GM12878 (cell line): ENCODE data around the gene ERCC1. TPM values are rescaled to one million over a fixed set of nuclear protein-coding genes. Genes with fewer than 3 reads are reported as not detected.

Experiments
- BHLHE40 ChIP-seq, 2 experiments: fragments of 450-650 bp in 1 of 2; IDR thresholded peaks; 2 replicates each; pipeline ENCODE4 v1.6.1; 2011 to 2017; ENCODE audit warnings: low read depth in 2 of 2, borderline replicate concordance in 1 of 2, improper control_type of control experiment in 1 of 2, low read length in 1 of 2, mild to moderate bottlenecking in 1 of 2
- CBX5 ChIP-seq: sonication (generic); IDR thresholded peaks from 2 replicates; pipeline ENCODE4 v1.6.1; 2016; ENCODE audit warnings: low read depth, moderate library complexity, mild to moderate bottlenecking, inconsistent platforms
- CREM ChIP-seq: IDR thresholded peaks from 2 replicates; pipeline ENCODE4 v1.6.1; 2014; ENCODE audit warnings: antibody characterized with exemption, low read depth
- FOXK2 ChIP-seq: fragments of 450-650 bp; IDR thresholded peaks from 2 replicates; pipeline ENCODE4 v1.6.1; 2017; ENCODE audit warnings: mild to moderate bottlenecking, moderate library complexity
- HCFC1 ChIP-seq: fragments of 150-350 bp; IDR thresholded peaks from 2 replicates; pipeline ENCODE4 v1.6.1; 2014; ENCODE audit warnings: low read length
- IKZF1 ChIP-seq: fragments of 450-650 bp; conservative IDR thresholded peaks from 2 replicates; pipeline ENCODE4 v1.6.1; 2017; ENCODE audit warnings: antibody characterized with exemption, mild to moderate bottlenecking
- IKZF2 ChIP-seq, 2 experiments: fragments of 450-650 bp; IDR thresholded peaks; 2 replicates each; pipeline ENCODE4 v1.6.1; 2017; ENCODE audit warnings: mild to moderate bottlenecking in 2 of 2, moderate library complexity in 2 of 2
- JUNB ChIP-seq: IDR thresholded peaks from 2 replicates; pipeline ENCODE4 v1.6.1; 2016; ENCODE audit warnings: antibody characterized with exemption, mild to moderate bottlenecking
- KLF5 ChIP-seq: fragments of 450-650 bp; IDR thresholded peaks from 2 replicates; pipeline ENCODE4 v1.6.1; 2014; ENCODE audit warnings: mild to moderate bottlenecking; ENCODE audit not compliant: partially characterized antibody
- LARP7 ChIP-seq: fragments of 450-650 bp; IDR thresholded peaks from 2 replicates; pipeline ENCODE4 v1.6.1; 2017; ENCODE audit warnings: mild to moderate bottlenecking
- MYC ChIP-seq: IDR thresholded peaks from 2 replicates; pipeline ENCODE4 v1.6.1; 2011; ENCODE audit warnings: mild to moderate bottlenecking, low read length, moderate library complexity, inconsistent platforms; ENCODE audit not compliant: insufficient read depth, insufficient replicate concordance, insufficient read length, severe bottlenecking
- NRF1 ChIP-seq: conservative IDR thresholded peaks from 2 replicates; pipeline ENCODE4 v1.6.1; 2011; ENCODE audit warnings: mild to moderate bottlenecking, low read depth, low read length, improper control_type of control experiment
- RB1 ChIP-seq: fragments of 450-650 bp; formaldehyde crosslinking; IDR thresholded peaks from 2 replicates; pipeline ENCODE4 v1.6.1; 2017; ENCODE audit warnings: mild to moderate bottlenecking, borderline replicate concordance
- RBBP5 ChIP-seq: fragments of 200-600 bp; sonication (generic); conservative IDR thresholded peaks from 2 replicates; pipeline ENCODE4 v1.6.1; 2016
- RFX5 ChIP-seq: IDR thresholded peaks from 2 replicates; pipeline ENCODE4 v1.6.1; 2011; ENCODE audit warnings: low read depth, low read length, improper control_type of control experiment
- RUNX3 ChIP-seq: IDR thresholded peaks from 2 replicates; pipeline ENCODE4 v1.6.1; 2012; ENCODE audit warnings: low read length, inconsistent platforms
- SPI1 ChIP-seq: IDR thresholded peaks from 2 replicates; pipeline ENCODE4 v1.6.1; 2011; ENCODE audit warnings: low read depth, mild to moderate bottlenecking, low read length, moderate library complexity, borderline replicate concordance; ENCODE audit not compliant: insufficient read depth
- SREBF1 ChIP-seq: IDR thresholded peaks from 2 replicates; pipeline ENCODE4 v1.6.1; 2012; ENCODE audit warnings: mild to moderate bottlenecking, low read length
- TCF3 ChIP-seq: IDR thresholded peaks from 2 replicates; pipeline ENCODE4 v1.6.1; 2012; ENCODE audit warnings: low read depth, mild to moderate bottlenecking, low read length, borderline replicate concordance; ENCODE audit not compliant: insufficient read depth
- YY1 ChIP-seq: IDR thresholded peaks from 2 replicates; pipeline ENCODE4 v1.6.1; 2011; ENCODE audit warnings: low read depth, mild to moderate bottlenecking, low read length
- ZNF622 ChIP-seq: fragments of 450-650 bp; IDR thresholded peaks from 2 replicates; pipeline ENCODE4 v1.6.1; 2017; ENCODE audit warnings: mild to moderate bottlenecking, inconsistent platforms
- polyA plus RNA-seq, 11 experiments: library from polyadenylated mRNA; depleted of rRNA in 4 of 11; unstranded in 6 of 11; stranded (reverse) in 5 of 11; fragments of >200 nt; fragmentation: Nextera tagmentation in 4 of 11; fragmentation: Illumina TruSeq in 1 of 11; extraction: Ambion mirVana in 4 of 11; extraction: Trizol in 1 of 11; gene quantifications; 1 replicate in 1 of 11; 2 replicates in 10 of 11; pipeline versions ENCODE4 v1.2.1 to v1.2.3, GENCODE V29; 2011 to 2016; ENCODE audit warnings: inconsistent platforms in 2 of 11, missing spikeins in 2 of 11, low read depth in 1 of 11
- total RNA-seq, 4 experiments: library from RNA; depleted of rRNA in 3 of 4; stranded (reverse); fragments of >200 nt in 3 of 4; fragmentation: Illumina TruSeq in 1 of 4; extraction: Trizol in 1 of 4; gene quantifications; 2 replicates each; pipeline versions ENCODE4 v1.2.1 to v1.2.3, GENCODE V29; 2013 to 2021
- TF ChIP-seq, protein P1 (sequence below): fragments of 450-650 bp; IDR thresholded peaks from 2 replicates; pipeline ENCODE4 v1.6.1; 2018; ENCODE audit warnings: borderline replicate concordance, mild to moderate bottlenecking; ENCODE audit not compliant: partially characterized antibody
- TF ChIP-seq, protein P2 (sequence below): IDR thresholded peaks from 2 replicates; pipeline ENCODE4 v1.6.1; 2011; ENCODE audit warnings: borderline replicate concordance, low read depth, mild to moderate bottlenecking, moderate library complexity, mixed read lengths, low read length; ENCODE audit not compliant: insufficient read depth; ENCODE audit errors: extremely low read length
- TF ChIP-seq, protein P3 (sequence below): fragments of 450-650 bp; formaldehyde crosslinking; IDR thresholded peaks from 2 replicates; pipeline ENCODE4 v1.4.0; 2022; ENCODE audit warnings: mild to moderate bottlenecking, moderate library complexity

ERCC1 gene
- total and polyA plus RNA-seq, 10 of the 15 experiments (the other 5 are each of a cell fraction or from before 2014, with no cell fraction given), result 14.7 to 104 (median 61.1) TPM

DNA sequence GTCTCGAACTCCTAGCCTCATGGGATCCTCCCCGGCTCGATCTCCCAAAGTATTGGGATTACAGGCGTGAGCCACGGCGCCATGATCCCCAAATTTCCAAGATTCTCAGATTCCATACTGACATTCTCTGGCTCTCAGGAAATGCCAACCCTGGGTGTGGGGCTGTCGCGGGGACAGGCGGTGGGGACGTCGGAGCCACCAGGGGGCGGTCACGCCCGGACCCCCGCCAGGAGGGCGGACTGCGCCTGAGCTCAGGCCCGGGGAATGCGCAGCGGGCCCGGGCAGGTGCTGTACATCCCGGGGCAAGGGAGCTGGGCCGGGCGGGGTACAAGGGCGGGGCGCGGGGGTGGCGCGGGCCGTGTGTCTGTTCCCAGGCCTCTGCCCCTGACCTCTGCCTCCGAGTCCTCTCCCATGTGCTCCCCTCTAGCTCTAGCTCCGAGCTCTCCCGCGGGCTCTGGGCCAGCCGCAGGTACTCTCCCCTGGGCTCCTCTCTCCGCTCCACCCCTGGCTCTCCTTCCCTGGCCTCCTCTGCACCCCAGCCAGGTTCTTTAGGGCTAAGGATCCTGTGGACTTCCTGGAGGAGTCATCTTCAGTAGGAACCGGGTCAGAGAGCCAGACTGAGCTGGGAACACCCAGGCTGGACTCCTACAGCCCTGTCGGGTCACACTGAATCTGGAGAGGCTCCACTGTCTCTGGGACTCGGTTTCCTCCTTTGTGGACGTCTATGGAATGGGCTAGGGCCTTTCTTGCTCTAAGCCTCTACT, 21.2 kb downstream of the ERCC1 start (continued):
- TF ChIP-seq NRF1, result no peak
- no peak for TF ChIP-seq RBBP5
- TF ChIP-seq, protein P1, sequence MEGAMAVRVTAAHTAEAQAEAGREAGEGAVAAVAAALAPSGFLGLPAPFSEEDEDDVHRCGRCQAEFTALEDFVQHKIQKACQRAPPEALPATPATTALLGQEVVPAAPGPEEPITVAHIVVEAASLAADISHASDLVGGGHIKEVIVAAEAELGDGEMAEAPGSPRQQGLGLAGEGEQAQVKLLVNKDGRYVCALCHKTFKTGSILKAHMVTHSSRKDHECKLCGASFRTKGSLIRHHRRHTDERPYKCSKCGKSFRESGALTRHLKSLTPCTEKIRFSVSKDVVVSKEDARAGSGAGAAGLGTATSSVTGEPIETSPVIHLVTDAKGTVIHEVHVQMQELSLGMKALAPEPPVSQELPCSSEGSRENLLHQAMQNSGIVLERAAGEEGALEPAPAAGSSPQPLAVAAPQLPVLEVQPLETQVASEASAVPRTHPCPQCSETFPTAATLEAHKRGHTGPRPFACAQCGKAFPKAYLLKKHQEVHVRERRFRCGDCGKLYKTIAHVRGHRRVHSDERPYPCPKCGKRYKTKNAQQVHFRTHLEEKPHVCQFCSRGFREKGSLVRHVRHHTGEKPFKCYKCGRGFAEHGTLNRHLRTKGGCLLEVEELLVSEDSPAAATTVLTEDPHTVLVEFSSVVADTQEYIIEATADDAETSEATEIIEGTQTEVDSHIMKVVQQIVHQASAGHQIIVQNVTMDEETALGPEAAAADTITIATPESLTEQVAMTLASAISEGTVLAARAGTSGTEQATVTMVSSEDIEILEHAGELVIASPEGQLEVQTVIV, result no peak
- no peak for TF ChIP-seq RUNX3
- peak; percentile 46; the same call in 1 of the 2 replicates for TF ChIP-seq IKZF1
- TF ChIP-seq HCFC1, result no peak
- TF ChIP-seq TCF3, result no peak
- no peak for TF ChIP-seq RFX5
- no peak for TF ChIP-seq FOXK2
- 0 out of 4 replicates have a peak, but pooled peaks of 1 of the 2 experiments have one; percentile 18 for TF ChIP-seq IKZF2 (IDR thresholded peaks at IDR 0.05)
- no peak for TF ChIP-seq RB1
- TF ChIP-seq KLF5, result no peak
- TF ChIP-seq, protein P2, sequence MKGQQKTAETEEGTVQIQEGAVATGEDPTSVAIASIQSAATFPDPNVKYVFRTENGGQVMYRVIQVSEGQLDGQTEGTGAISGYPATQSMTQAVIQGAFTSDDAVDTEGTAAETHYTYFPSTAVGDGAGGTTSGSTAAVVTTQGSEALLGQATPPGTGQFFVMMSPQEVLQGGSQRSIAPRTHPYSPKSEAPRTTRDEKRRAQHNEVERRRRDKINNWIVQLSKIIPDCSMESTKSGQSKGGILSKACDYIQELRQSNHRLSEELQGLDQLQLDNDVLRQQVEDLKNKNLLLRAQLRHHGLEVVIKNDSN, result no peak
- no peak for TF ChIP-seq SREBF1
- TF ChIP-seq LARP7, result no peak
- TF ChIP-seq, protein P3, sequence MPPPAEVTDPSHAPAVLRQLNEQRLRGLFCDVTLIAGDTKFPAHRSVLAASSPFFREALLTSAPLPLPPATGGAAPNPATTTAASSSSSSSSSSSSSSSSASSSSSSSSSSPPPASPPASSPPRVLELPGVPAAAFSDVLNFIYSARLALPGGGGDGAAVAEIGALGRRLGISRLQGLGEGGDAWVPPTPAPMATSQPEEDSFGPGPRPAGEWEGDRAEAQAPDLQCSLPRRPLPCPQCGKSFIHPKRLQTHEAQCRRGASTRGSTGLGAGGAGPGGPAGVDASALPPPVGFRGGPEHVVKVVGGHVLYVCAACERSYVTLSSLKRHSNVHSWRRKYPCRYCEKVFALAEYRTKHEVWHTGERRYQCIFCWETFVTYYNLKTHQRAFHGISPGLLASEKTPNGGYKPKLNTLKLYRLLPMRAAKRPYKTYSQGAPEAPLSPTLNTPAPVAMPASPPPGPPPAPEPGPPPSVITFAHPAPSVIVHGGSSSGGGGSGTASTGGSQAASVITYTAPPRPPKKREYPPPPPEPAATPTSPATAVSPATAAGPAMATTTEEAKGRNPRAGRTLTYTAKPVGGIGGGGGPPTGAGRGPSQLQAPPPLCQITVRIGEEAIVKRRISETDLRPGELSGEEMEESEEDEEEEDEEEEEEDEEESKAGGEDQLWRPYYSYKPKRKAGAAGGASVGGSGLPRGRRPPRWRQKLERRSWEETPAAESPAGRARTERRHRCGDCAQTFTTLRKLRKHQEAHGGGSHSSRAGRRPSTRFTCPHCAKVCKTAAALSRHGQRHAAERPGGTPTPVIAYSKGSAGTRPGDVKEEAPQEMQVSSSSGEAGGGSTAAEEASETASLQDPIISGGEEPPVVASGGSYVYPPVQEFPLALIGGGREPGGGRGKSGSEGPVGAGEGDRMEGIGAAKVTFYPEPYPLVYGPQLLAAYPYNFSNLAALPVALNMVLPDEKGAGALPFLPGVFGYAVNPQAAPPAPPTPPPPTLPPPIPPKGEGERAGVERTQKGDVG (CRISPR knock-in tag), result no peak
- TF ChIP-seq CBX5, result no peak
- TF ChIP-seq MYC, result no peak
- TF ChIP-seq CREM, result no peak
- TF ChIP-seq SPI1, result no peak
- no peak for TF ChIP-seq ZNF622
- no peak for TF ChIP-seq JUNB
- no peak for TF ChIP-seq YY1
- no peak; a peak in 1 of 4 replicates for TF ChIP-seq BHLHE40 (IDR thresholded peaks at IDR 0.05; ENCODE audit: borderline replicate concordance in 1 of 2, low read depth in 2 of 2, low read length in 1 of 2)
